ENCODE results near the gene MXRA7.
"Not testable (repeated sequence)": the region's sequence is repeated elsewhere in the genome, so short reads cannot be mapped to it uniquely, and the experiment has no call there.

Gene MXRA7

GRCh38 chr17:76700617-76701470 is 9.9 kb downstream of the MXRA7 start:
- Histone ChIP-seq H3K9ac (ENCODE audit: low read depth, low read length) (0 out of 2 replicates have a peak overlapping the region, but pooled peaks have one; percentile 17), H3K36me3 (ENCODE audit: insufficient read depth, low read length) (no peaks in the 10 kb centered on the region), H3K27me3 (ENCODE audit: insufficient read depth, low read length) (no peaks in the 10 kb centered on the region), H3K4me1 (ENCODE audit: insufficient read depth, low read length) (peaks cover 30% of the 10 kb centered on the region), H3K4me3 (ENCODE audit: low read length) (no peak overlapping the region), H3K27ac (ENCODE audit: low read depth, low read length) (no peak overlapping the region), H3K9me3 (ENCODE audit: insufficient read depth, low read depth, low read length) (no peaks in the 10 kb centered on the region)
- WGBS = 49% methylated on average over 32 of the region's 33 CpGs

DNA sequence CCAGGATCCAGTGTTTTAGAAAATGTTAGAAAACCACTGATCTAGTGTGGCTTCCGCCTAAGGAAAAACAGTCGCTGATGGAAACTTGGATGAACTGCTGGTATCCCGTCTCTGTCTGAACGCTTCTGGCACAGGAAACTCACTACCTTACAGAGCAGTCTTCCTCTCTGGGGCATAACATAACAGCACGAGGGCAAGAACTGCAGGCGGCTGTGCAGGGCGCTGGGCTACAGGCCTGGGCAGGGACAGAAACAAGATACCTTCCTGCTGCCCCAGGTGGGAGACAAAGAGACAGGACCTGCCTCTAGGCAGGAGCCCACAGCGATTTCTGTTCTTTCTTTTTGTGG is 10.5 kb downstream of the MXRA7 start:
- Histone ChIP-seq H3K27me3 (ENCODE audit: insufficient read depth, low read length) (no peaks in the 10 kb centered on the region), H3K9ac (ENCODE audit: low read depth, low read length) (no peak overlapping the region), H3K4me1 (ENCODE audit: insufficient read depth, low read length) (peaks cover 30% of the 10 kb centered on the region), H3K9me3 (ENCODE audit: insufficient read depth, low read depth, low read length) (no peaks in the 10 kb centered on the region), H3K36me3 (ENCODE audit: insufficient read depth, low read length) (no peaks in the 10 kb centered on the region), H3K4me3 (ENCODE audit: low read length) (no peak overlapping the region), H3K27ac (ENCODE audit: low read depth, low read length) (no peak overlapping the region)
- WGBS = 77% methylated on average over 8 of the region's 8 CpGs

DNA sequence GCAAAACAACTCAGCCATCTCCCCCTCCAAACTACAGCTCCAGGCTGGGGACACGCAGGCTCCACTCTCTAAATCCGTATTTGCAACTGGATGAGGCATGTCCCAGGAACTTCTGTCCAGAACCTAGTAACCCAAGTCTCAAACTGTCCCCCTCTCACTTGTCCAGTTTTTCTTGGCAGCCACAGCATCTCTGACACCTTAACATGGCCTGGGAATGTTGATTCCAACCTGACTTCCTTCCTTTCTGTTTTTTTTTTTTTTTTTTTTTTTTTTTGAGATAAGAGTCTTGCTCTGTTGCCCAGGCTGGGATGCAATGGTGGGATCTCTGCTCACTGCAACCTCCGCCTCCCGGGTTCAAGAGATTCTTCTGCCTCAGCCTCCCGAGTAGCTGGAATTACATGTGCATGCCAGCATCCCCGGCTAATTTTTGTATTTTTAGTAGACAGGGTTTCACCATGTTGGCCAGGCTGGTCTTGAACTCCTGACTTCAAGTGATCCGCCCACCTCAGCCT is 12.2 kb downstream of the MXRA7 start:
- H3K9ac ChIP-seq (ENCODE audit: low read depth, low read length); H3K4me3 ChIP-seq (ENCODE audit: low read length); H3K27ac ChIP-seq (ENCODE audit: low read depth, low read length); H3K9me3 ChIP-seq (ENCODE audit: insufficient read depth, low read depth, low read length); H3K36me3 ChIP-seq (ENCODE audit: insufficient read depth, low read length); H3K27me3 ChIP-seq (ENCODE audit: insufficient read depth, low read length): not testable (repeated sequence)
- 92% methylated on average over 7 of the region's 7 CpGs for WGBS
- peaks cover 30% of the 10 kb centered on the region for H3K4me1 ChIP-seq (ENCODE audit: insufficient read depth, low read length)

DNA sequence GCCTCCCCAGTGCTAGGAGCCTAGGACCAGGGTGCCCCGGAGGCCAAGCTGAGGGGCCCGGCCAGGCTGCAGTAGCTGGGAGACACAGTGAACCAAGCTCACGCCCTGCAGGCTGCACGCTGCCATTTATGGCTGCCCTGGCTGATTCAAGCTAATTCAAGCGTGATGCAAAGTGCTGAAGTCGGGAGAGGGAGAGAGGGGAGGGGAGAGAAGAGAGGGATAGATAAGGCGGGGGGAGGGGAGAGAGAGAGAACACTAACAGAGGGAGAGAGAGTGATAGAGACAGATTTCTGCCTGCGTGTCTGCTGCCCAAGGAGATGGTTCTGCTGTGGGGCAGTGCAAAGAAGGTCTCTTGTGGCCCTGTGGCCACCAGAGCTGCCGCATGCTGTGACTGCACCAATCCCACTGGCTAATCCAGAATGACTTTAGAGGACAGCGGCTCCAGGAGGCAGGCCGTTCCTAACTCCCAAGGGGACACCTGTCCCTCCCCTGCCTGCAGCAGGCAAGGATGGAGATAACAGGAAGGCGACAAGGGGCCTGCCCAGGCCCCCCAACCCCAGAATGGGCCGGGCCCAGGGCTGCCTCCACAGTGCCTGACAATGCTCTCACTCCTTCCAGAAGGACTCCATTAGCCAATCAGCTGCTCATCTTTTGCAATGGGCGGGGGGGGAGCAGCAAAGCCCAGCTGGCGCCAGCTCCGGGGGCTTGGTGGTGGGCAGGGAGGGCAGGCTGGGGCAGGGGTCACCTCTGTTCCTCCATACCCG is 12.9 kb downstream of the MXRA7 start:
- WGBS = 46% methylated on average over 16 of the region's 17 CpGs
- H3K9ac ChIP-seq (ENCODE audit: low read depth, low read length) = no peak overlapping the region

DNA sequence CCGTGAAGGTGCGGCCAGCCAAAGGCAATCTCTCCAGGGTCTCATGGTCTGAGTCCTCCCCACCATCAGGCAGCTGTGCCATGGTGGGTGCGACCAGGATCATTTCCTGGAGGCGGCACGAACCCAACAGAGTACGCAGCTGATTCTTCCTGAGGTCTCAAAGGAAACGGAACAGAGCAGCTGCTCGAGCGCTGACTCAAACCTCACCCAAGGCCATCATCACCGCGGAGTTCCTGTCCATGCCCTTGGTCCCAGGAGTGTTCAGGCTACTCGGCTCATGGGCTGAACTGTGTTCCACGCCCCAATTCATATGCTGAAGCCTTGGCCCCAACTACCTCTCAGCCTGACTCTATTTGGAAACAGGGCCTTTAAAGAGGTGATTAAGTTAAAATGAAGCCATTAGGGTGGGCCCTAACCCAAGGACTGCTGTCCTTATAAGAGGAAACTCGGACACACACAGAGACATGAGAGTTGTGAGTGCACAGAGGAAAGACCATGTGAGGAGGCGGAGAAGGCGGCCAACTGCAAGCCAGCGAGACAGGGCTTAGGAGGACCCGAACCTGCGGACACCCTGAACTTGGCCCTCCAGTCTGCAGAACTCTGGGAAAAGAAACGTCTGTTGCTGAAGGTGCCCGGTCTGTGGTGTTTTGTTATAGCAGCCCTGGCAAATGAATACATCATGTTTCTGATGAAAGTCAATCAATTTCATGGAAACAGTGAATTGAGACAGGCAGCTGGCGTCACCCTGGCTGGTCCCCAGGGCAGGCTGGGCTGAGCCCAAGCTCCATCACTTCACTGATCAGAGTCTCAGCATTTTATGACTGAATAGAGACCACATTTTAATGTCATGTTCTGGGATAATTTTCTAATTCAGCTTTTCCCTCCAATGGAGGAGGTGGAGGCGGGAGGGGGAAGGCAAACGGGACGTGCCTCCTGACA is 13.7 kb downstream of the MXRA7 start:
- Histone ChIP-seq H3K9me3 (ENCODE audit: insufficient read depth, low read depth, low read length) (no peaks in the 10 kb centered on the region), H3K27ac (ENCODE audit: low read depth, low read length) (no peak overlapping the region), H3K4me1 (ENCODE audit: insufficient read depth, low read length) (peaks cover 29% of the 10 kb centered on the region), H3K36me3 (ENCODE audit: insufficient read depth, low read length) (no peaks in the 10 kb centered on the region), H3K4me3 (ENCODE audit: low read length) (no peak overlapping the region), H3K9ac (ENCODE audit: low read depth, low read length) (no peak overlapping the region), H3K27me3 (ENCODE audit: insufficient read depth, low read length) (no peaks in the 10 kb centered on the region)
- WGBS = 84% methylated on average over 25 of the region's 25 CpGs

More for the DNA sequence above, 12.9 kb downstream of the MXRA7 start:
- H3K9me3 ChIP-seq (ENCODE audit: insufficient read depth, low read depth, low read length) = no peaks in the 10 kb centered on the region
- H3K27ac ChIP-seq (ENCODE audit: low read depth, low read length) = no peak overlapping the region
- no peak overlapping the region for H3K4me3 ChIP-seq (ENCODE audit: low read length)
- H3K4me1 ChIP-seq (ENCODE audit: insufficient read depth, low read length) = peaks cover 30% of the 10 kb centered on the region
- no peaks in the 10 kb centered on the region for H3K27me3 ChIP-seq (ENCODE audit: insufficient read depth, low read length)
- no peaks in the 10 kb centered on the region for H3K36me3 ChIP-seq (ENCODE audit: insufficient read depth, low read length)

- H3K4me1 ChIP-seq (ENCODE audit: insufficient read depth, low read length) = peaks cover 14% of the 10 kb centered on the region
- WGBS = 91% methylated on average over 14 of the region's 16 CpGs
These were observed 15.5 kb downstream of the MXRA7 start for GRCh38 chr17:76695059-76695831.

GRCh38 chr17:76691379-76692191 is 19.2 kb downstream of the MXRA7 start:
- H3K9ac ChIP-seq (ENCODE audit: low read depth, low read length) = no peak overlapping the region
- no peaks in the 10 kb centered on the region for H3K27me3 ChIP-seq (ENCODE audit: insufficient read depth, low read length)
- no peak overlapping the region for H3K27ac ChIP-seq (ENCODE audit: low read depth, low read length)
- H3K36me3 ChIP-seq (ENCODE audit: insufficient read depth, low read length) = no peaks in the 10 kb centered on the region
- WGBS = 93% methylated on average over 14 of the region's 14 CpGs
- no peak overlapping the region for H3K4me3 ChIP-seq (ENCODE audit: low read length)
- H3K9me3 ChIP-seq (ENCODE audit: insufficient read depth, low read depth, low read length) = no peaks in the 10 kb centered on the region
- no peaks in the 10 kb centered on the region; the same call in 1 of the 2 replicates for H3K4me1 ChIP-seq (ENCODE audit: insufficient read depth, low read length)

More at GRCh38 chr17:76695059-76695831, 15.5 kb downstream of the MXRA7 start:
- Histone ChIP-seq H3K9ac (ENCODE audit: low read depth, low read length) (no peak overlapping the region), H3K4me3 (ENCODE audit: low read length) (no peak overlapping the region), H3K27me3 (ENCODE audit: insufficient read depth, low read length) (no peaks in the 10 kb centered on the region), H3K9me3 (ENCODE audit: insufficient read depth, low read depth, low read length) (no peaks in the 10 kb centered on the region), H3K36me3 (ENCODE audit: insufficient read depth, low read length) (no peaks in the 10 kb centered on the region), H3K27ac (ENCODE audit: low read depth, low read length) (no peak overlapping the region)

DNA sequence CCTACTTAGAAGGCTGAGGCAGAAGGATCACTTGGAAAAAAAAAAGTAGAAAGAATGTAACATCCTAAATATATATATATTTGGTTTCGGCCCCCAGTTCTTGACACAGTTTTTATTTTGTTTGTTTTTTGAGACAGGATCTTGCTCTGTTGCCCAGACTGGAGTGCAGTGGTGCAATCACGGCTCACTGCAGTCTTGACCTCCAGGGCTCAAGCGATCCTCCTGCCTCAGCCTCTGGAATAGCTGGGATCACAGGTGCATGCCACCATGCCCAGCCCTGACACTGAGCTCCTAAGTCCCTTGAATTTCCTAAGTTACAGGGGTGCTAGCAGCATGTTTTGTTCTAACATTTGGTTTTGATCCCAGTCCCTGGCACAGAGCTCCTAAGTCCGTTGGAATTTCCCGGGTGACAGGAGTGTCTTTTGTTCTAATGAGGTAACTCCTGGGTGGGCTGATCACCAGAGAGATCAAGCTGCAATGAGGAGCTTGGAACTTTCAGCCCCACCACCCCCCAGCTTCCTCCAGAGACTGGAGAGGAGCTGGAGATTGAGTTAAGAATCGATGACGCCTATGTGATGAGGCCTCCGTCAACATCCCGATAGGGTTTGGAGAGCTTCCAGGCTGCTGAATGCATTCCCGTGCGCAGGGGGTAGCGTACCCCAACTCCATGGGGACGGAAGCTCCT is 20.0 kb downstream of the MXRA7 start:
- Histone ChIP-seq H3K9me3 (ENCODE audit: insufficient read depth, low read depth, low read length) (no peaks in the 10 kb centered on the region), H3K9ac (ENCODE audit: low read depth, low read length) (no peak overlapping the region), H3K36me3 (ENCODE audit: insufficient read depth, low read length) (no peaks in the 10 kb centered on the region), H3K27ac (ENCODE audit: low read depth, low read length) (no peak overlapping the region), H3K27me3 (ENCODE audit: insufficient read depth, low read length) (no peaks in the 10 kb centered on the region), H3K4me1 (ENCODE audit: insufficient read depth, low read length) (no peaks in the 10 kb centered on the region; the same call in 1 of the 2 replicates), H3K4me3 (ENCODE audit: low read length) (no peak overlapping the region)
- 92% methylated on average over 13 of the region's 13 CpGs for WGBS

- H3K9ac ChIP-seq (ENCODE audit: low read depth, low read length) = no peak overlapping the region
- no peaks in the 10 kb centered on the region for H3K36me3 ChIP-seq (ENCODE audit: insufficient read depth, low read length)
- no peaks in the 10 kb centered on the region for H3K27me3 ChIP-seq (ENCODE audit: insufficient read depth, low read length)
- H3K4me3 ChIP-seq (ENCODE audit: low read length) = no peak overlapping the region
- no peaks in the 10 kb centered on the region; the same call in 1 of the 2 replicates for H3K4me1 ChIP-seq (ENCODE audit: insufficient read depth, low read length)
- no peaks in the 10 kb centered on the region for H3K9me3 ChIP-seq (ENCODE audit: insufficient read depth, low read depth, low read length)
- WGBS = 96% methylated on average over 11 of the region's 11 CpGs
- H3K27ac ChIP-seq (ENCODE audit: low read depth, low read length) = no peak overlapping the region
These were observed 20.9 kb downstream of the MXRA7 start for GRCh38 chr17:76689859-76690258.

All from HUES64 (cell line).